Tibial nerve (tissue), 4 donors: ENCODE measurements around the gene MAPK11. TPM values are rescaled to one million over a fixed set of nuclear protein-coding genes. Genes with fewer than 3 reads are reported as not detected.

Source experiments
- DNase-seq, 2 donors: peaks; one replicate each; pipeline ENCODE4 v3.0.0-alpha.2; 2019; ENCODE audit warnings: low spot score in 2 of 2
- H3K27ac ChIP-seq, 4 donors: fragments of 200-600 bp; sonication (generic) in 3 of 4; one replicate each; pipeline ENCODE4 v1.5.1; 2017 to 2019; ENCODE audit warnings: mild to moderate bottlenecking in 1 of 4
- H3K27me3 ChIP-seq, 2 donors: fragments of 200-600 bp; sonication (generic) in 1 of 2; one replicate each; pipeline versions ENCODE4 v1.5.1 to v1.6.0; 2017 to 2019
- H3K36me3 ChIP-seq, 3 donors: fragments of 200-600 bp; sonication (generic); one replicate each; pipeline ENCODE4 v1.5.1; 2018 to 2019
- H3K4me1 ChIP-seq, 4 donors: fragments of 200-600 bp; sonication (generic) in 3 of 4; one replicate each; pipeline ENCODE4 v1.5.1; 2017 to 2019
- H3K4me3 ChIP-seq, 4 donors: fragments of 200-600 bp; sonication (generic) in 3 of 4; one replicate each; pipeline ENCODE4 v1.5.1; 2017 to 2019; ENCODE audit warnings: mild to moderate bottlenecking in 1 of 4, moderate library complexity in 1 of 4
- H3K9me3 ChIP-seq, 4 donors: fragments of 200-600 bp; sonication (generic) in 3 of 4; one replicate each; pipeline ENCODE4 v1.5.1; 2017 to 2019
- EP300 ChIP-seq, 2 donors: sonication (generic); formaldehyde crosslinking; IDR thresholded peaks; one replicate each; pipeline ENCODE4 v1.6.1; 2017; ENCODE audit warnings: antibody characterized with exemption in 2 of 2, mild to moderate bottlenecking in 1 of 2
- POLR2A ChIP-seq, 2 donors: fragments of 450-650 bp; IDR thresholded peaks; one replicate each; pipeline ENCODE4 v1.6.1; 2017; ENCODE audit warnings: antibody characterized with exemption in 2 of 2, mild to moderate bottlenecking in 2 of 2, moderate library complexity in 2 of 2
- WGBS, 2 donors: methylation state at CpG; one replicate each; pipeline ENCODE4 v1.1.5; 2018; 5-methylcytosine and 5-hydroxymethylcytosine counted together
- total RNA-seq, 4 donors: library from RNA; depleted of rRNA; stranded (reverse); fragments of >200 nt; gene quantifications; one replicate each; pipeline ENCODE4 v1.1.0, GENCODE V29; 2016
- TF ChIP-seq, protein P1 (sequence below), 5 experiments: fragments of 200-600 bp in 3 of 5; fragments of 450-650 bp in 2 of 5; sonication (generic) in 3 of 5; IDR thresholded peaks; one replicate each; pipeline ENCODE4 v1.5.1; 2016 to 2019; ENCODE audit warnings: antibody characterized with exemption in 5 of 5, mild to moderate bottlenecking in 3 of 5, moderate library complexity in 2 of 5

The MAPK11 gene
- total RNA-seq, 4 donors from 2014 or later: 8.7 to 33.3 (median 19.6) TPM

DNA sequence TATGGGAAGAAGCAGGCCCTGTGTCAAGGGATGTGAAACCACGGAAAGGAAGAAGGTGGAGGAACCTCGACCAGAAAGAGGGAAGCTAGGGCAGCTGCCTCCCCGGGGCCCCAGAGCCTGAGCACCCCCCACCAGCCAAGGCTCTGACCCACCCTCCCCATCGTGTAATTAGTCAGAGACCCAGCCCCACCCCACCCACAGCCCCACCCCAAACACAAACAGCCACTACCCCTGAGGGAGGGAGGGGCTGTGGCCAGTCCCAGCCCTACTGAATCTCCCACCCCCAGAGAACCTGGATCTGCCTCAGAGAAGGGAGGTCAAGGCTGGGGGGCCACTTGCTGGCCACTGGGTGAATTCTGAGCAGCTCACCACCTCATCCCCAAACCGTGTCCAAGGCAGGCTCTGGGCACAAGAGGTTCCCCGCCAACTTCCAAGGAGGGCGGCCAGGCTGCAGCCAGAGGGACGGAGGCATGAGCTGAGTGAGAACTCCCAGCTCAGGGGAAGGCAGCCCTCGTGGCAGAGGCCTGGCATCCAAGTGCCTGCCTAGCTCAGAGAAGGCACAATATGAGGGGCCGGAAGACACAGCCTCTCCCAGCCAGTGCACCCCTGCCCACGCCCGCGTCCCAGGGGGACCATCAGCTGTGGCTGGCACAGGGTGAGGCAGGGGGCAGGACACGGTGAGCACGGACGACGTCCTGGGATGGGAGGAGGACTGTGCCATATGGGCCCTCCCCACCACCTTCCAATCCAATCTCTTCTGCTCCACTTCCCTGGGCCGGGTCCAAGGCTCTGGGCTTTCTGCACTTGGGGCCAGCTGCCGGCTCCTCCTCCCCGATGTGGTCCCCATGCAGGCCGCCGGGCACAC is 34.6 kb upstream of the MAPK11 start:
- H3K4me3 ChIP-seq: peak overlapping the region; percentile 62 to 95 (median 82)
- WGBS, 2 donors: 29 to 31% methylated on average over 17 to 18 of the region's 22 CpGs
- H3K4me1 ChIP-seq: peaks cover 8 to 87% (median 82%) of the 10 kb centered on the region in 4 donors
- TF ChIP-seq POLR2A (IDR thresholded peaks at IDR 0.05) (no peak), EP300 (IDR thresholded peaks at IDR 0.05) (no peak)
- TF ChIP-seq, protein P1, sequence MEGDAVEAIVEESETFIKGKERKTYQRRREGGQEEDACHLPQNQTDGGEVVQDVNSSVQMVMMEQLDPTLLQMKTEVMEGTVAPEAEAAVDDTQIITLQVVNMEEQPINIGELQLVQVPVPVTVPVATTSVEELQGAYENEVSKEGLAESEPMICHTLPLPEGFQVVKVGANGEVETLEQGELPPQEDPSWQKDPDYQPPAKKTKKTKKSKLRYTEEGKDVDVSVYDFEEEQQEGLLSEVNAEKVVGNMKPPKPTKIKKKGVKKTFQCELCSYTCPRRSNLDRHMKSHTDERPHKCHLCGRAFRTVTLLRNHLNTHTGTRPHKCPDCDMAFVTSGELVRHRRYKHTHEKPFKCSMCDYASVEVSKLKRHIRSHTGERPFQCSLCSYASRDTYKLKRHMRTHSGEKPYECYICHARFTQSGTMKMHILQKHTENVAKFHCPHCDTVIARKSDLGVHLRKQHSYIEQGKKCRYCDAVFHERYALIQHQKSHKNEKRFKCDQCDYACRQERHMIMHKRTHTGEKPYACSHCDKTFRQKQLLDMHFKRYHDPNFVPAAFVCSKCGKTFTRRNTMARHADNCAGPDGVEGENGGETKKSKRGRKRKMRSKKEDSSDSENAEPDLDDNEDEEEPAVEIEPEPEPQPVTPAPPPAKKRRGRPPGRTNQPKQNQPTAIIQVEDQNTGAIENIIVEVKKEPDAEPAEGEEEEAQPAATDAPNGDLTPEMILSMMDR (IDR thresholded peaks at IDR 0.05): no peak
- H3K9me3 ChIP-seq: no peaks in the 10 kb centered on the region
- no peaks in the 10 kb centered on the region for H3K36me3 ChIP-seq
- no peak for DNase-seq
- H3K27me3 ChIP-seq: no peaks in the 10 kb centered on the region
- peak overlapping the region; percentile 86 to 97 (median 89) for H3K27ac ChIP-seq

DNA sequence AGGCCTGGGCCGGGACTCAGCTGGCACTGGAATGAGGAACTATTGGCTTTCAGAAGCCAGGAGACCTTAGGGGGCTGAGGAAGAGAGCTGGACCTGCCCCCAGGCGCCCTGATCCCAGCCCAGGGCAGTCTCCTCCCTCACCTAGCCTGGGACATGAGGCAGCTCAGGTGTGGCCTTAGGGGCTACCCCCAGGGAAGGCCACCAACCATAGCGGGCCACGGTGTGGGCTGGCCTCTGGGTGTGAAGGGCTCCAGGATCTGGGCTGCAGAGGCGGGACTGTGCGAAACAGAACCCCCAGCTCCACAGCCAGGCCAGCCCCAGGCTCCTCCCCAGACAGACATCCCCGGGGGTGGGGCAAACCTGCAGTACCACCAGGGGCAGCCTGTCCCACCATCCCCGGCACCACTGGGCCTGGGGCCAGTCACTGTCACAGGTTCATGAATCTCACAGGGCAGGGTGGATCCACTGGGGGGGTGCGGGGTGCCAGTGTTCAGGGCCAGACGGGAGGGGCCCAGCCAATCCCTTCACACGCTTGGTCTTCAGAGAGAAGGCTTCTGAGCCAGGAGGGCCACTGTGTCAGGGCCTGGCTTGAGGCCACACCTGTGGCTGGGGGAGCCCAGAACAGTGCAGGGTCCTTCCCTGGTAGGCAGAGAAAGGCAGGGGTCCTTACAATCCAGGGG is 33.8 kb upstream of the MAPK11 start:
- no peaks in the 10 kb centered on the region for H3K27me3 ChIP-seq
- peaks cover 8 to 87% (median 84%) of the 10 kb centered on the region in 4 donors for H3K4me1 ChIP-seq
- H3K27ac ChIP-seq: peak overlapping the region; percentile 44 to 97 (median 89)
- DNase-seq: no peak
- H3K9me3 ChIP-seq: no peaks in the 10 kb centered on the region
- TF ChIP-seq, protein P1 (IDR thresholded peaks at IDR 0.05): no peak
- no peak for TF ChIP-seq POLR2A (IDR thresholded peaks at IDR 0.05)
- no peak for TF ChIP-seq EP300 (IDR thresholded peaks at IDR 0.05)
- peak overlapping the region in 1 of 4 donors; percentile 13 for H3K4me3 ChIP-seq
- no peaks in the 10 kb centered on the region for H3K36me3 ChIP-seq
- whole genome bisulfite sequencing, 2 donors: 22 to 45% methylated on average over 5 to 8 of the region's 11 CpGs

DNA sequence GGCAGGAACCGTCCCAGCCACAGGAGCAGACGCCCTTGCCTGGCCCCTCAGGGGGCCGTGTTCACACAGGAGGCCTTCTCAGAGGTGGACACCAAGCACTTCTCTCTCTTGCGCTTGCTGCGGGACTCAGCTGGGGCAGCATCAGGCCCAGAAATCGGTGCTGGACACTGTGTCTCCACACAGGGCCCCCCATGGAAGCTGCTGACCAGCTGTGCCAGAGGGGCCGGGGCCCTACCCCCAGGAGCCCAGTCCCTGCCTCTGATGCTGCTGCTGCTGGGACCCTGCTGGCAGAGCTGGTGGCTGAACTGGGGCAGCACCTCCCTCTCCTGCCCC is 33.3 kb upstream of the MAPK11 start:
- Histone ChIP-seq H3K36me3 (no peaks in the 10 kb centered on the region), H3K4me1 (peaks cover 8 to 87% (median 84%) of the 10 kb centered on the region in 4 donors), H3K27me3 (no peaks in the 10 kb centered on the region), H3K9me3 (no peaks in the 10 kb centered on the region), H3K4me3 (peak overlapping the region in 1 of 4 donors; percentile 13), H3K27ac (peak overlapping the region; percentile 44 to 97 (median 89))
- TF ChIP-seq EP300 (IDR thresholded peaks at IDR 0.05) (no peak), POLR2A (IDR thresholded peaks at IDR 0.05) (no peak)
- TF ChIP-seq, protein P1 (IDR thresholded peaks at IDR 0.05): no peak
- WGBS, 2 donors: 35 to 49% methylated on average over 5 of the region's 7 CpGs
- DNase-seq: no peak

DNA sequence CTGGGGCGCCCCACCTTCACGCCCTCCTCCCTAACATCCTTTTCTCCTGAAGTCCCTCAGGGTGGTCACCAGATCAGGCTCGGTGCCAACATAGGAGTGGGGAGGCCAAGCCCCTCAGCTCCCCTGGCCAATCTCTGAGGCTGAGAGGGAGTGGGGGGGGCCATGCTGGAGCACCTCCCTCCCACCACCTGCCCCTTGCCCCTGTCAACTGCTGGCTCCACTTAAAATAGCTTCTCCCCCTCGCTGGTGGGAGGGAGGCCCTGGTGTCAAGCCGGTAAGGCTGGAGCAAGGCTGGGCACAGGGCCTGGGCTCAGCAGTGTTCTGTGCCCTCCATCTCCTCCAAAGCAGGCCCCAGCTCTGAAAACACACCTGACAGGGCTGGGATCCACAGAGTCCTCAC is 32.4 kb upstream of the MAPK11 start:
- no peak for DNase-seq
- no peaks in the 10 kb centered on the region for H3K9me3 ChIP-seq
- 60 to 61% methylated on average over 4 of the region's 5 CpGs for WGBS, 2 donors
- no peaks in the 10 kb centered on the region for H3K27me3 ChIP-seq
- H3K4me1 ChIP-seq: peaks cover 8 to 88% (median 86%) of the 10 kb centered on the region in 4 donors
- H3K4me3 ChIP-seq: no peak overlapping the region
- H3K27ac ChIP-seq: peak overlapping the region; percentile 8 to 97 (median 89)
- TF ChIP-seq POLR2A (IDR thresholded peaks at IDR 0.05): no peak
- TF ChIP-seq, protein P1 (IDR thresholded peaks at IDR 0.05): no peak
- no peak for TF ChIP-seq EP300 (IDR thresholded peaks at IDR 0.05)
- no peaks in the 10 kb centered on the region for H3K36me3 ChIP-seq
